ENCODE measurements around the gene TRIM49D2.
"Not testable (repeated sequence)": the region's sequence is repeated elsewhere in the genome, so short reads cannot be mapped to it uniquely, and the experiment has no call there.

Gene TRIM49D2, protein sequence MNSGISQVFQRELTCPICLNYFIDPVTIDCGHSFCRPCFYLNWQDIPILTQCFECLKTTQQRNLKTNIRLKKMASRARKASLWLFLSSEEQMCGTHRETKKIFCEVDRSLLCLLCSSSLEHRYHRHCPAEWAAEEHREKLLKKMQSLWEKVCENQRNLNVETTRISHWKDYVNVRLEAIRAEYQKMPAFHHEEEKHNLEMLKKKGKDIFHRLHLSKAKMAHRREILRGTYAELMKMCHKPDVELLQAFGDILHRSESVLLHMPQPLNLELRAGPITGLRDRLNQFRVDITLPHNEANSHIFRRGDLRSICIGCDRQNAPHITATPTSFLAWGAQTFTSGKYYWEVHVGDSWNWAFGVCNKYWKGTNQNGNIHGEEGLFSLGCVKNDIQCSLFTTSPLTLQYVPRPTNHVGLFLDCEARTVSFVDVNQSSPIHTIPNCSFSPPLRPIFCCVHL

DNA sequence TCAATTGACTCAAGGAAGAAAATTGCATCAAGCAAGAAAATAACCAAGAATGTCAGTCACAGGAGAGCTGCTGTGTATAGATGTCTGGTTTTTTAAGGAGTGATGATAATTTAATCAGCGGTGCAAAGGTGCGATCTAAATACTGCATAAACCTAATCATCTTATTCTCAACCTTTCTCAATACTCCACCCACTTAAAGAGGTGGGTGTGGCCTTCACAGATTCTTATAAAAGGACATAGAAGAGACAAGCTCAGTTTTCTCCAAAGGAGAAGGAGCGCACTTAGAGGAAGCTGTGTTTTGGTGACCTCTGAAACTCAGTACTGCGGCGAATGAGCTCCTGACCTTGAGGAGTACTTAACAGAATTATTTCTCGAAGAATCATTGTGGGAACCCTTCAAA is at the start of gene TRIM49D2:
TRIM49D2 (plus strand) TSS at position 301 of the 400 bp plus-strand sequence. CDS start 2,698 bp downstream, outside the sequence.
- not testable (repeated sequence) for DNase-seq

DNA sequence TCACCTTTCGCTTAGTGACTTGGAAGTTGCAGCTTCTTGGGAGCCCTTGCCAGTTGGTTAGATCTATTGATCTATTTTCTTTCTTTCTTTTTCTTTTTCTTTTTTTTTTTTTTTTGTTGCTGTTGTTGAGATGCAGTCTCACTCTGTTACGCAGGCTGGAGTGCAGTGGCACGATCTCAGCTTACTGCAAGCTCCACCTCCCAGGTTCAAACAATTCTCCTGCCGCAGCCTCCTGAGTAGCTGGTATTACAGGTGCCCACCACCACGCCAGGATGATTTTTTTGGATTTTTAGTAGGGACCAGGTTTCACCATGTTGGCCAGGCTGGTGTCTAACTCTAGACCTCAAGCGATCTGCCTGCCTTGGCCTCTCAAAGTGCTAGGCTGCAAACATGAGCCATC is 46.4 kb upstream of the TRIM49D2 start:
- DNase-seq, result not testable (repeated sequence)

DNA sequence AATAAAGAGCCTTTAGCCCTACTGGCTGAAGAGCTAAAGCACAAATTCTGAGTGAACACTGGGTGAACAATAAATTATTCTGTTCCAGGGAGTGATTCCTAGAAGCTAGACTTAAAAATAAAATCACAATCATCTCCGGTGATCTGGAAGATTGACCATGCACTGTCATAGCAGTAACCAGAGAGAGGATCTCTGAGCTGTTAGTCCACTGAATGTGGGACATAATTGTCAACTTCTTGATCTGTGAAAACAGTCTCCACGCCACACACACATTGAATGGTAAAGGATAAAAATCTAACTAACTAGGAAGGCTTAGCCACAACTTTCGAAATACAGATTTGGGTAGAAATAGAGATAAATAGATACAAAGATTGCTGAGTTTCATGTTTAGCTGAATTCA is 30.6 kb upstream of the TRIM49D2 start:
- not testable (repeated sequence) for DNase-seq

GRCh38 chr11:89900809-89901208 is 23.1 kb upstream of the TRIM49D2 start:
- not testable (repeated sequence) for DNase-seq

GRCh38 chr11:89922195-89922660 is 1.6 kb upstream of the TRIM49D2 start, which contains the start of gene TRIM49D1:
Gene TRIM49D1 (minus strand): TSS chr11:89922245. CDS start chr11:89917710, 4,535 bp downstream.
- DNase-seq, result no peak

DNA sequence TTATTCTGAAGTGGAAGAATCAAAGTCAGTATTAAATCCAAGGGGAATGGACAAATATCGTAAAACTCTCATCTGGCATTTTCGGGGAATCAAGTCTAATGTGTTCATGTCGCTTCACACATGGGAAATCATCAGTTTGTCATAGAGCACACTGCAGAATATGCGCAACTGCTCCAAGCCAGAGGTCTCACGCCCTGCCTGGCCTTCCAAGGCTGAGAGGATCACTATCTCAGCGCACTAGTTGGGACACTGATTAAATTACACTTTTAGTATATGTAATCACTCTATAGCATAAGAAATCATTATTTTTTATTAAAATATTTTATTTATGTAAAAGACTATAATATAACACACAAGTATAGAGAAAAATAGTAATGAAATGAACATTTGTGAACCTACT is 37.0 kb downstream of the TRIM49D2 start:
- not testable (repeated sequence) for DNase-seq

DNA sequence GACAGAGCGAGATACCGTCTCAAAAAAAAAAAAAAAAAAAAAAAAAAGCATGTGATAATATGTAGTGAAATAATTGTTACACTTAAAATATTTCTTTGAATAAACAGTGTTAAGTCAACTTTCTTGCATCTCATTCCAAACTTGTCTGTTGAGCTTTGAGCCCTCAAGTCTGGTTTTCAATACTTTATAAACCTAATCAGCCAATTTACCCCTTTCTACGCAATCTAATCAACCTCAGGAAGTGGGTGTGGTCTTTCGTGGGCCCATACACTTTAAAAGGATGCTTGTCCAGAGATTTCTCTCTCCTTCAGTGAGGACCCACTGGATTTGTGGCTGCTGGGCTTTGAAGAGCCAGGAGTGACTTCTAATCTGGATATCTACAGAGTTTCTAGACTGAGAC is 41.9 kb downstream of the TRIM49D2 start, which contains the start of gene TRIM64:
TRIM64 (plus strand) TSS at position 301 of the 400 bp plus-strand sequence. CDS start 2,467 bp downstream, outside the sequence.
- DNase-seq, result not testable (repeated sequence)
